GM13977 (cell line): ENCODE measurements around the gene SCP2D1.

Experiments
- DNase-seq: peaks from one replicate; pipeline ENCODE4 v3.0.0; 2012; ENCODE audit warnings: low spot score
- CTCF ChIP-seq: IDR thresholded peaks from 2 replicates; pipeline ENCODE4 v1.5.1; 2012; ENCODE audit warnings: mild to moderate bottlenecking, control low read depth; ENCODE audit not compliant: insufficient read depth; ENCODE audit errors: extremely low read depth, missing control alignments
- in situ Hi-C: fragments of 300-500 bp; cut with MboI; formaldehyde crosslinking; loops from one replicate; pipeline ENCODE4 v1.12.0; 2022; ENCODE audit warnings: low sequenced_read_pairs, low pct_unique_long_range_greater_than_20kb, mixed read lengths, inconsistent platforms; ENCODE audit not compliant: unreplicated experiment

The SCP2D1 gene

DNA sequence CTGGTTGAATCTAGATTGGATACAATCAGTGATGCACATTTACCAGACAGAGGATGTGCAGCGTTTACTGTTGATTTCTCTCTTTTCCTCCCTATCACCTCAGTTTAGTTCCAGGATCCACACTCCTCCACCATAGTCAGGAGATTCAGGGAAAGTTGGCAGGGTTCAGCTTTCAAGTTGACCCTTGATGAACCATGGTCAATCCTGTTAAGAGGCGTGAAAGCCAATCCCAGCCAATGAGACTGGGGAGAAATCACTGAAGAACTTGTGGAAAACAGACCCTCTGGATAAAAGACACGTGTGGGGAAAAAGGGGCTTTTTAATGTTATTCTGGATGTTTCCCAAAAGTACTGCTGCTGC lies 19.2 kb upstream of the SCP2D1 start:
- in situ Hi-C loops, result no loop called here
- no peak for TF ChIP-seq CTCF
- DNase-seq, result no peak

GRCh38 chr20:18795366-18795765 lies 18.2 kb upstream of the SCP2D1 start:
- in situ Hi-C loops, result no loop called here
- TF ChIP-seq CTCF, result no peak
- DNase-seq, result no peak

DNA sequence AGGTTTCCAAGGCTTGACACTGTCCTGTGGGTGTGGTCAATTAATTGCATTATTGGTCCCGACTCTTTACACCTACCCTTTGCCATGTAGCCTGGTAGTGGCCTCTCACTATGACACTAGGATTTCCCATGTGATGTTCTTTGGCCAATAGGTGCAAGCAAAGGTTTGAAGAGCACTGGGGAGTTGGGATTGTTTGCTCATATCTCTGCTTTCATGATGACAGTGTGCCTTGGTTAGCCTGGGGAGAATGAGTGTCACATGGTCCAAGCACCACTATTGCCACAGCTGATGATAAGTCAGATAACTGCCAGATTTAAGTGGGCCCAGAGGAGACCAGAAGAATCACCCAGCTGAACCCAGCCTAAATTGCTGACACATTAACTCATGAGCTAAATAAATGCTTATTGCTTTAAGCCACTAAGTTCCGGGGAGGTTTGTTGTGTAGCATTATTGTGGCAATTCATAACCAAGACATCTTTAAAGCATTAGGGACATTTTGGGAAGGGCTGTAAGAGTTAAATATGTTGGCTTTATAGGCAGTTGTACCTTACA lies 17.2 kb upstream of the SCP2D1 start:
- no peak for DNase-seq
- TF ChIP-seq CTCF, result no peak
- in situ Hi-C loops, result no loop called here

DNA sequence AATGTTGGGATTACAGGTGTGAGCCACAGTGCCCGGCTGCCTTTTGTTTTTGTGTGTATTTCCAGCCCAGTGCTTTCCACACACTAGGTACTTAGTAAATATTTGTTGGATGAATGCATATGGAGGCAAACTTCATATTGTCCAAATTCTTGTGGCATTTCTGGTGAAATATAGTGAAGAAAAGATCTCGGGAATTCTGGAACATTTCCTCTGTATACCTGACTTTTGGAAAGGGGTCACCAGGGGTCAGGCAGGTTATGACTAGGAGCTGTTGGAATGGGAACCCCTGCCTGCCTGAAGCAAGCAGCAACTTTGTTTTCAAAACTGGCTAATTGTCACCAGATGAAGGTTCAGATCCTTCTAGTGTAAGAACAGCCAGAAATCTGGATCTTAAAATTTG lies 12.1 kb upstream of the SCP2D1 start:
- in situ Hi-C loops, result no loop called here
- DNase-seq, result no peak
- no peak for TF ChIP-seq CTCF

- TF ChIP-seq CTCF, result no peak
- in situ Hi-C loops, result no loop called here
- peak; percentile 47 for DNase-seq
Measured at GRCh38 chr20:18802012-18802634, 11.5 kb upstream of the SCP2D1 start.

DNA sequence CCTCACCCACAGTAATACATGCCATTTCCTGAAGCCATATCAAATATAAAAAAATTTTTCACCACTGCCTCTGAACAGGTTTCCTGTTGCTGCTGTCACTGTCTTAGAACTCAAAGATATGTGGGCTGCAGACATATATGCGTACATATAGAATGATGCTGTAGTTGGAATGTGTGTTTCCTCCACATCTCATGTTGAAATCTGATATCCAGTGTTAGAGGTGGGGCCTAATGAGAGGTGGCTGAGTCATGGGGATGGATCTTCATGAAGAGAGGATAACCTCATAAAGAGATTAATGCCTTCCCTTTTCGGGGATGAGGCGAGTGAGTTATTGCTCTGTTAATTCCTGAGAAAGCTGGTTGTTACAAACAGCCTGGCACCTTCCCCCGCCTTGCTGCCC lies 7.7 kb upstream of the SCP2D1 start:
- no peak for DNase-seq
- no peak for TF ChIP-seq CTCF
- in situ Hi-C loops, result no loop called here
